HL-60 (cell line): ENCODE results near the gene GABRD.

Experiments
- POLR2AphosphoS5 ChIP-seq: IDR thresholded peaks from 2 replicates; pipeline ENCODE4 v1.6.1; 2012; ENCODE audit warnings: low read depth
- TF ChIP-seq, protein P1 (sequence below): IDR thresholded peaks from one replicate; pipeline ENCODE4 v1.5.1; 2011; ENCODE audit warnings: low read length, control low read depth, inconsistent platforms; ENCODE audit not compliant: insufficient read depth

GRCh38 chr1:2001773-2002411 is 17.3 kb upstream of the GABRD start:
- TF ChIP-seq, protein P1, sequence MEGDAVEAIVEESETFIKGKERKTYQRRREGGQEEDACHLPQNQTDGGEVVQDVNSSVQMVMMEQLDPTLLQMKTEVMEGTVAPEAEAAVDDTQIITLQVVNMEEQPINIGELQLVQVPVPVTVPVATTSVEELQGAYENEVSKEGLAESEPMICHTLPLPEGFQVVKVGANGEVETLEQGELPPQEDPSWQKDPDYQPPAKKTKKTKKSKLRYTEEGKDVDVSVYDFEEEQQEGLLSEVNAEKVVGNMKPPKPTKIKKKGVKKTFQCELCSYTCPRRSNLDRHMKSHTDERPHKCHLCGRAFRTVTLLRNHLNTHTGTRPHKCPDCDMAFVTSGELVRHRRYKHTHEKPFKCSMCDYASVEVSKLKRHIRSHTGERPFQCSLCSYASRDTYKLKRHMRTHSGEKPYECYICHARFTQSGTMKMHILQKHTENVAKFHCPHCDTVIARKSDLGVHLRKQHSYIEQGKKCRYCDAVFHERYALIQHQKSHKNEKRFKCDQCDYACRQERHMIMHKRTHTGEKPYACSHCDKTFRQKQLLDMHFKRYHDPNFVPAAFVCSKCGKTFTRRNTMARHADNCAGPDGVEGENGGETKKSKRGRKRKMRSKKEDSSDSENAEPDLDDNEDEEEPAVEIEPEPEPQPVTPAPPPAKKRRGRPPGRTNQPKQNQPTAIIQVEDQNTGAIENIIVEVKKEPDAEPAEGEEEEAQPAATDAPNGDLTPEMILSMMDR: no peak
- no peak for TF ChIP-seq POLR2AphosphoS5
